ENCODE measurements around the gene CTBP2. TPM values are rescaled to one million over a fixed set of nuclear protein-coding genes. Genes with fewer than 3 reads are reported as not detected.
"Not testable (repeated sequence)": the region's sequence is repeated elsewhere in the genome, so short reads cannot be mapped to it uniquely, and the experiment has no call there.

CTBP2 gene
- polyA plus RNA-seq, 1 donor from 2014 or later: 0.50 TPM

DNA sequence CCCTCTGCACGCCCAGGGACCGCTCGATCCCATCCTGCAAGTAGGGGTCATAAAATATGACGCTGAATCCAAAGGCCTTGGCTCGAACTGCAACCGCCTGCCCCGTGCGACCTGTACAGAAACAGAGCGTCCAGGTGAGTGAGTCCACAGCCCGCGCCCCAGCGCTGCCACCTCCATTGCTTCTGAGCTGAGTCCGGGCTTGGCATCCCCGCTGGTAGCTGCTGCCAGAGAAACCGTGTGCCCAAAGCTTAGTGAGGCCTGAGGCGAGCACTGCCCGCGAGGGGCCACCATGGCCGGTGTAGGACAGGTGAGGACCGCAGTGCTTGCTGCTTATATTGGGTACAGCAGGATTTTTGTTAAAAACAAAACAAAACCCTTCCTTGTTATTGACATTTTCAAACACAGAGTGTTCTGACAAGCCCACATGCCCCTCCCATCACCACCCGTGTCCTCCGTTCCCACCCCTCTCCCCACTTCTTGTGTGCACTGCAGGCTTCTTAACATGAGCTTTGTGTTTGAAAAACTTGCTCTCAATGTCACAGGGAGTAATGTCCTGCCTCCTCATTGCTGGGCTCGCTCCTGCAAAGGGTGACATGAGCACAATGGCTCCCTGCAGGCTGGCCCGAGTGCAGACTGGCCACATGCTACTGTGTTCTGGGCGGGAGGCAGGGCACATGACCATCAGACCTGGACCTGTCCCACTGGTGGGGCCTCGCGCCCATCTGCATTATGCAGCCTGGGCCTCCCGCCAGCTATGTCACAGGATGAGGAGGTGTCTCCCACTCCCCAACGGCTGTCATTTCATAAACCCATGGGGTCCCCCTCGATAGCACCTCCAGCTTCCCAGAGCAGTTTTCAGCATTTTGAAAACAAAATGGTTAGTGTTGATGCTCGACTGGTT, 165.5 kb downstream of the CTBP2 start:
- peaks cover 4% of the 10 kb centered on the region for H3K36me3 Mint-ChIP-seq
- H3K27me3 Mint-ChIP-seq: no peaks in the 10 kb centered on the region
- H3K27ac Mint-ChIP-seq: peak overlapping the region; percentile 6 to 50 (median 42)
- peaks cover 0 to 1% (median 0%) of the 10 kb centered on the region in 3 donors for H3K4me1 Mint-ChIP-seq
- no peaks in the 10 kb centered on the region for H3K9me3 Mint-ChIP-seq
- no peak overlapping the region for H3K4me3 Mint-ChIP-seq

GRCh38 chr10:124993736-124994451, 166.5 kb downstream of the CTBP2 start:
- H3K4me1 Mint-ChIP-seq: peaks cover 2 to 6% (median 3%) of the 10 kb centered on the region in 3 donors
- H3K36me3 Mint-ChIP-seq: peaks cover 4% of the 10 kb centered on the region
- H3K27ac Mint-ChIP-seq: peak overlapping the region; percentile 42 to 50 (median 46)
- no peak overlapping the region for H3K4me3 Mint-ChIP-seq
- H3K27me3 Mint-ChIP-seq: no peaks in the 10 kb centered on the region
- H3K9me3 Mint-ChIP-seq: no peaks in the 10 kb centered on the region

DNA sequence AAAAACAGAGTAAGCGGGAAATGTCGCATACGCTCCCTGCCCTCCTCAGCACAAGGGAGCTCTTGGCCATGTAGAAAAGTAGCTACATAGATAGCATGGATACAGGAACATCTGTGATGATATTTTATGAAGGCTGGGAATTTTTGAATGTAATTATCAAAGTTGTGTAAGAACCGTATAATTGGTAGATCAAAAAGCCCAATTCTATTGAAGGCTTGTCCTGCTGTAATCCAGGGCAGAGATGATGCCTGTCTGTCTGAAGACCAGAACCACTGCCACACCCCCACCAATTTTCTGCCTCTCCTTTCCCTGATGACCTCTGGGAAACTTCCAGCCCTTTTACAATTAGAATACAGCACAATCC, 167.0 kb downstream of the CTBP2 start:
- Mint-ChIP-seq H3K27me3 (no peaks in the 10 kb centered on the region), H3K4me1 (peaks cover 4 to 12% (median 7%) of the 10 kb centered on the region in 3 donors), H3K36me3 (peaks cover 4% of the 10 kb centered on the region), H3K4me3 (no peak overlapping the region), H3K27ac (no peak overlapping the region), H3K9me3 (no peaks in the 10 kb centered on the region)

DNA sequence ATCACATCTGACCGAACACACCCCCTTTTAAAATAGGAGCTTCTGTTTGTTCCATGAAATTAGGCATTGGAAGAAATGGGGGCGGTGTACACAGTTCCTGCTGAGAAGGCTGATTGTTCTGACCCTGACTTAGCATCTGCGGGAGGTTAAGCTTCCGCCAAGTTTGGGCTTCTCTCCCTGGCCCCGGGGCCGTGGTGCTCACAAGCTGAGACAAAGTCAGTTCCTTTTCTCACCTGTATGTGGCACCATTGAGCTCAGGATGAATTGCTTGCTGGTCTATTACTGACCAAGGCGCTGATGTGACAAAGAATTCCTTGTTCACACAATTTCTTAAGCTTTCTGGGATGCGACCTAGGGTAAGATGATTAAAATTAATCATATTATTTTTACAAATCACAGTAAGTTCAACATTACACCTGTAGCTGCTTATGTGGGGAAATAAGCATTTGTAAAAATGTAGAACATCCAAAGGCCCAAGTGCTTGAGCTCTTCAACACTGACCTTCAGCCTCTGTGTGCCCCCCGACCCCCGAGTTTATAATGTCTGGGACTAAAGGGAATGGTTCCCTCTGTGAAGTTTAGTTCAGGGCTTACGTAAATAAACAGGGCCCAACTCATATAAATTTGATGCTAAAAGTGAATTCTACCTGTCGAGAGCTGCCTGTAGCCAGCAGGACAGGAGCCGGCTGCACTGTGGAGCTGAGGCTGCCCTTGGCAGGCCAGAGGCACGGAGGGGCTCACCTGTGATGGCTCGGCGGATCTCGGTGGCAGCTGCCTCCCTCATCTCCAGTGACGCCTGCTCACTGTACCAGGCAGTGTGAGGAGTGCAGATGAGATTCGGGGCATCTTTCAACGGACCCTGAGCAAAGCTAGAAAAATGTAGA, 167.7 kb downstream of the CTBP2 start:
- H3K36me3 Mint-ChIP-seq: peaks cover 4% of the 10 kb centered on the region
- peaks cover 4 to 12% (median 9%) of the 10 kb centered on the region in 3 donors for H3K4me1 Mint-ChIP-seq
- no peak overlapping the region for H3K4me3 Mint-ChIP-seq
- no peak overlapping the region for H3K27ac Mint-ChIP-seq
- H3K27me3 Mint-ChIP-seq: no peaks in the 10 kb centered on the region
- no peaks in the 10 kb centered on the region for H3K9me3 Mint-ChIP-seq

DNA sequence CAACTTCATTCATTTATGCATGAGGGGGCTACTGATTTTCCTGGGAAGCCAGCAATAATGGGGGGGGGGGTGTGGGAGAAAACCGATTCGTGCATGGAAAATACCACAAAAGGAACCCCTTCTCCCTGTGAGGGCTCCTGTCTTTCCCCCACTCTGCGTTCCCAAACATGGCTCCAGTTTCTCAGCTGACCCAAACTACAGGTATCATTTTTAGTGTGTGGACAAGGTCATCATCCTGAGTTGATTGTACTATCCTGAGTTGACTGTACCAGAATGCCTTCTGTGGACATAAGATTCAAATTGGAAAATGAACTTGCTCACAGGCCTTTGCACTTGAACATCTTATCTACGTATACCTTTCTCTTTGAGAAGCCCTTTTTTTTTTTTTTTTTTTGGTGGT, 168.5 kb downstream of the CTBP2 start:
- H3K36me3 Mint-ChIP-seq: peaks cover 4% of the 10 kb centered on the region
- H3K4me1 Mint-ChIP-seq: peaks cover 3 to 12% (median 10%) of the 10 kb centered on the region in 3 donors
- H3K27ac Mint-ChIP-seq: no peak overlapping the region

GRCh38 chr10:124990671-124991625, 169.4 kb downstream of the CTBP2 start:
- Mint-ChIP-seq H3K4me1 (peaks cover 3 to 12% (median 10%) of the 10 kb centered on the region in 3 donors), H3K36me3 (peaks cover 6% of the 10 kb centered on the region), H3K27ac (no peak overlapping the region), H3K27me3 (no peaks in the 10 kb centered on the region), H3K9me3 (no peaks in the 10 kb centered on the region), H3K4me3 (no peak overlapping the region)

More for the DNA sequence above, 168.5 kb downstream of the CTBP2 start:
- H3K27me3 Mint-ChIP-seq: no peaks in the 10 kb centered on the region
- H3K9me3 Mint-ChIP-seq: no peaks in the 10 kb centered on the region
- no peak overlapping the region for H3K4me3 Mint-ChIP-seq

GRCh38 chr10:124989526-124989925, 170.8 kb downstream of the CTBP2 start:
- no peak overlapping the region for H3K27ac Mint-ChIP-seq
- H3K36me3 Mint-ChIP-seq: peaks cover 9% of the 10 kb centered on the region
- H3K27me3 Mint-ChIP-seq: no peaks in the 10 kb centered on the region
- no peak overlapping the region for H3K4me3 Mint-ChIP-seq
- H3K4me1 Mint-ChIP-seq: peaks cover 3 to 12% (median 10%) of the 10 kb centered on the region in 3 donors
- no peaks in the 10 kb centered on the region for H3K9me3 Mint-ChIP-seq

GRCh38 chr10:124988753-124989152, 171.6 kb downstream of the CTBP2 start:
- H3K27ac Mint-ChIP-seq, H3K4me3 Mint-ChIP-seq, H3K9me3 Mint-ChIP-seq, H3K27me3 Mint-ChIP-seq: not testable (repeated sequence)
- peaks cover 3 to 12% (median 10%) of the 10 kb centered on the region in 3 donors for H3K4me1 Mint-ChIP-seq
- peaks cover 12% of the 10 kb centered on the region for H3K36me3 Mint-ChIP-seq

DNA sequence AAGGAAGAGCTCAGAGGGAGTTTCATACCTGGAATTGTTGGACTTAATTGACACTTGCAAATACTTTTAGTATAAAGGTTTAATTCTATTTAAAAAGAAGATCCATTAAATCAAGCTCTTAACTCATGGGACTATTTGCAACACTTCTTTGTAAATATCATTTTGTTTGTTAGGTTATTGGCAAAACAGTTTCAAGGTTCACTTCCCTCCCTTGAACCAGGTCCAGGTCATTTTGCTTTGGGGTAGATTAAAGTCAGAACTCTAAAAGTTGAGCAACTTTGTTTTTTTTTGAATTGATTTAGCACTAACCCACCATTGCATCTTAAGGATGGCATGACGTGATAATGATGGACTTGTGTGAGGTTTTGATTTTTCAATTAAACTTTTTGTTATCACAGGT, 172.6 kb downstream of the CTBP2 start:
- no peaks in the 10 kb centered on the region for H3K27me3 Mint-ChIP-seq
- H3K36me3 Mint-ChIP-seq: peaks cover 16% of the 10 kb centered on the region
- no peak overlapping the region for H3K27ac Mint-ChIP-seq

DNA sequence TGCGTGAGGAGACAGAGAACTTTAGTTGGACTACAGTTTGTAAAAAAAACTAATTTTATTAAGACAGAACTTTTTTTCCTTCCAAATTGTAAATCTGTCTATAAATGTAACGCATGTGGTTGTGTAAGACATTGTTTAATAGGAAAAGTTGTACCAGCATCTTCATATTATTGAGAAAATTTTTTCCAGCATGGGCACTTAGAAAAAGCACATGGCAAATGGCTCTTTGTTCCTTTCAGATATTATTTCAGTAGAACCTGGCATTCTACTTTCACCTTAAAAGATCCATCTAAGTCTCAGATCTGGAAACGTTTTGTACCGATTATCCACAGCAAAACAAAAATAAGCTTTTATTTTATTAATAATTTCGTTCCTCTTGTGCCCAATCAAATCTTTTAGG, 175.2 kb downstream of the CTBP2 start:
- Mint-ChIP-seq H3K27ac (peak overlapping the region in 1 of 3 donors; percentile 31), H3K9me3 (no peaks in the 10 kb centered on the region), H3K27me3 (no peaks in the 10 kb centered on the region), H3K36me3 (peaks cover 12% of the 10 kb centered on the region), H3K4me3 (no peak overlapping the region), H3K4me1 (peaks cover 3 to 12% (median 10%) of the 10 kb centered on the region in 3 donors)

More for the DNA sequence above, 172.6 kb downstream of the CTBP2 start:
- peaks cover 3 to 12% (median 10%) of the 10 kb centered on the region in 3 donors for H3K4me1 Mint-ChIP-seq
- no peaks in the 10 kb centered on the region for H3K9me3 Mint-ChIP-seq
- no peak overlapping the region for H3K4me3 Mint-ChIP-seq

DNA sequence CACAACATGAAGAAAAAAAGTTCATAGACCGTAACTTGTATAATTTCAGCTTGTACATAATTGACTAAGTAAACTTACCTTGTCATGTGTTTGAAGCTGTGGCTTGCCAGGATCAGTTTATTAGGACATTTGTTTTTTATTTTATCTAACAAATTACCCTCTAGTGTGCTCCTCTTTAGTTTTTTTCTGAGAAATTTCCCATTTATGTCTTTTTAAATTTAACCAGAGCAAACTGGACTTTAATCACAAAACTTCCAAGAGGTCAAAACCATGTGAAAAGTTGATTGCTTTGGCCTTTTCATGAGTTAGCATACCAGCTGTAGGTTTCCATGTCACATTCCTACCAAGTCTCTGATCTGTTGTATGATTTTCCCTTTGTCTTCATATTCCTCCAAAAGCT, 176.0 kb downstream of the CTBP2 start:
- Mint-ChIP-seq H3K9me3 (no peaks in the 10 kb centered on the region), H3K27ac (peak overlapping the region in 1 of 3 donors; percentile 74), H3K4me1 (peaks cover 3 to 11% (median 10%) of the 10 kb centered on the region in 3 donors), H3K36me3 (peaks cover 12% of the 10 kb centered on the region), H3K4me3 (no peak overlapping the region), H3K27me3 (no peaks in the 10 kb centered on the region)

- Mint-ChIP-seq H3K27ac (no peak overlapping the region), H3K4me3 (no peak overlapping the region), H3K27me3 (no peaks in the 10 kb centered on the region), H3K4me1 (peaks cover 0 to 3% (median 3%) of the 10 kb centered on the region in 3 donors), H3K36me3 (peaks cover 12% of the 10 kb centered on the region), H3K9me3 (no peaks in the 10 kb centered on the region)
Observed at GRCh38 chr10:124983321-124983720, 177.0 kb downstream of the CTBP2 start.

DNA sequence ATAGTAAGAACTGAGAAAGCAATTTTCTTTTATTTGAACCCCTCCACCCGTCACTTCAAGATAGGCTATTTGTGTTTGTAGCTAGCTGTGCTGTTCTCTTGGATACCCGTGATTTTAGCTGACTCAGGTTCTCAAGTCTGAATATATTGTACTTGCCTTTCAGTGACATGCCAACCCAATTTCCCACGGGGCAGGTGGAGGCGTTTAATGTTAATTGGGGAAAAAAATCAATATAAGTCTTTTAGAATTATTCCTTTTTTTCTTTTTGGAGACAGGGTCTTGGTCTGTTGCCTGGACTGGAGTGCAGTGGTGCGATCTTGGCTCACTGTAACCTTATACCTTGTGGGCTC, 182.0 kb downstream of the CTBP2 start:
- peak overlapping the region in 1 of 3 donors; percentile 33 for H3K27ac Mint-ChIP-seq
- H3K27me3 Mint-ChIP-seq: no peaks in the 10 kb centered on the region
- H3K4me3 Mint-ChIP-seq: no peak overlapping the region
- peaks cover 0 to 8% (median 6%) of the 10 kb centered on the region in 3 donors for H3K4me1 Mint-ChIP-seq
- peaks cover 18% of the 10 kb centered on the region for H3K36me3 Mint-ChIP-seq
- H3K9me3 Mint-ChIP-seq: no peaks in the 10 kb centered on the region
